HTERT RPE-1 (cell line): ENCODE measurements around the gene MTMR2.
"Not testable (repeated sequence)": the region's sequence is repeated elsewhere in the genome, so short reads cannot be mapped to it uniquely, and the experiment has no call there.

Experiments used
- in situ Hi-C: fragments of 300-500 bp; cut with MboI; formaldehyde crosslinking; loops from 4 replicates; pipeline ENCODE4 v1.14.3; 2020; ENCODE audit warnings: low sequenced_read_pairs

Gene MTMR2

DNA sequence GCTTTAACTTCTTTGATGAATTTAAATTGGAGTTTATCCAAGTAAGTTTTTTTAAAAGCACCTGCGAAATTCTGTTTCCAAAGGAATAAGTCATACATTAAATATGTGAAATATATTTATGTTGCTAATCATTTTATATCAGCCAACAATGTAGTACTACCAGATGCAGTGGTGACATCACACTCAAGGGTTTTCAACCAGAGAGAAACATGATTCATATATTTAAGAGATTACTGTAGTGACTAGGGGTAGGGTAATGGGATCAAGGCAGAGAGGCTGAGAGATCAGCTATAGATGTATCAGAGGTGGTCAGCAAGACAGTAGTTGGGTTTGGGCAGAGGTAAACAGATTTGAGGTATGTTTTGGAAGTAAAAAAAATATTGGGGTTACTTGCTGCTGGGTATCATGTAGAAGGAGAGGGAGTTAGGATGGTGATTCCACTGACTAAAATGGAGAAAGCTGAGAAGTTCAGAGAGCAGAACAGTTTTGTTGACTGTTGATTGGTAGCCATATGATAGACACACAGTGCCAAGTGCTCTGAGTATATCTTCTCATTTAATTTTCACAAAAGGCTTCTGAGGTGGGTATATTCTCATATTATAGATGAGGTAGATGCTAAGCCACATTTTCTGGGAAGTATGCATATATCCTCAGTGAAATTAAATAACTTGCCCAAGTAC lies 94.2 kb downstream of the MTMR2 start:
- in situ Hi-C loops: no loop called here

DNA sequence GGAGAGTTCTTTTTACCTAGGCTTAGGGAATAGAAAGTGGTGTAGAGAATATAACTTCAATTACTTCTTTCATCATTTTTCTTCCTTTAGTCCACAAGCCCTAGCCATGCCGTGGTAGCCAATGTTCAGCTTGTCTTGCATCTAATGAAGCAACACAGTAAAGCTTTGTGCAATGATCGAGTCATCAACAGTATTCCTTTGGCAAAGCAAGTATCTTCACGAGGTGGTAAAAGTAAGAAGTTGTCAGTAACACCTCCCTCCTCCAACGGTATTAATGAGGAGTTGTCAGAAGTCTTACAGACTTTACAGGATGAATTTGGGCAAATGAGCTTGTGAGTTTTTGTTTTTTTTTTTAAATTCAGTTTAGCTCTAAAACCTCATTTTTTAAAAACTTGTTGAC lies 96.2 kb downstream of the MTMR2 start:
- in situ Hi-C loops: no loop called here

DNA sequence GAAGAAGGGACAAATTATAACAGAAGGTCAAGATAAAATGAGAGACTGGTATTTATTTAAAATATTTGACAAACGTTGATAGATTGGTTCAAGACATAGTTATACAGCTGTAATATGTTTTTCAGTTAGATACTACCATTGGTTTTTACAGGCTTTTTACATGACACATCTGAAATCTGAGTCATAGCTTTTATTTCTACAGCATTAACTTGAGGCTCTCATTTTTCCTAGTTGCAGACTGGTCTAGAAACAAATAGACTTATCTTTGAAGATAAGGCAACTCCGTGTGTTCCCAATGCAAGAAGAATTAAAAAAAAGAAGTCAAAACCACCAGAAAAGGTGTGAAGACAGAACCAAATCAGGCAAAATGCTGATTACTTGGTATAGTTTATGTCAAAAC lies 102.3 kb downstream of the MTMR2 start:
- in situ Hi-C loops: no loop called here

DNA sequence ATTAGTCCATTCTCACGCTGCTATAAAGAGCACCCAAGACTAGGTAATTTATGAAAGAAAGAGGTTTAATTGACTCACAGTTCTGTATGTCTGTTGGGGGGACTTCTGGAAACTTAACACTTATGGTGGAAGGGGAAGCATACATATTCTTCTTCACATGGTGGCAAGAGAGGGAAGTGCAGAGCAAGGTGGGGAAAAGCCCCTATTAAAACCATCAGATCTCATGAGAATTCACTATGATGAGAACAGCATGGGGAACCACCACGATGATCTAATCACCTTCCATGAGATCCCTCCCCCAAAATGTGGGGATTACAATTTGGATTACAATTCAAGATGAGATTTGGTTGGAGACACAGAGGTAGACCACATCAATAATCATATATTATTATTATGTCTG lies 107.9 kb downstream of the MTMR2 start:
- in situ Hi-C loops: no loop called here

DNA sequence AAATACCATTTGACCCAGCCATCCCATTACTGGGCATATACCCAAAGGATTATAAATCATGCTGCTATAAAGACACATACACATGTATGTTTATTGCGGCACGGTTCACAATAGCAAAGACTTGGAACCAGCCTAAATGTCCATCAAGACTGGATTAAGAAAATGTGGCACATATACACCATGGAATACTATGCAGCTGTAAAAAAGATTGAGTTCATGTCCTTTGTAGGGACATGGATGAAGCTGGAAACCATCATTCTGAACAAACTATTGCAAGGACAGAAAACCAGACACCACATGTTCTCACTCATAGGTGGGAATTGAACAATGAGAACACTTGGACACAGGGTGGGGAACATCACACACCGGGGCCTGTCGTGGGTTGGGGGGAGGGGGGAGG lies 112.9 kb downstream of the MTMR2 start:
- in situ Hi-C loops: not testable (repeated sequence)

DNA sequence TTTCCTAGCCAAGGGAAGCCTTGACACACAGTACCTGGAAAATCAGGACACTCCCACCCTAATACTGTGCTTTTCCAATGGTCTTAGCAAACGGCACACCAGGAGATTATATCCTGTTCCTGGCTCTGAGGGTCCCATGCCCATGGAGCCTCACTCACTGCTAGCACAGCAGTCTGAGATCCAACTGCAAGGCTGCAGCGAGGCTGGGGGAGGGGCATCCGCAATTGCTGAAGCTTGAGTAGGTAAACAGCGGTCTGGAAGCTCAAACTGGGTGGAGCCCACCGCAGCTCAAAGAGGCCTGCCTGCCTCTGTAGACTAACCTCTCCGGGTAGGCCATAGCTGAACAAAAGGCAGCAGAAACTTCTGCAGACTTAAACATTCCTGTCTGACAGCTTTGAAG lies 117.4 kb downstream of the MTMR2 start:
- in situ Hi-C loops: not testable (repeated sequence)

DNA sequence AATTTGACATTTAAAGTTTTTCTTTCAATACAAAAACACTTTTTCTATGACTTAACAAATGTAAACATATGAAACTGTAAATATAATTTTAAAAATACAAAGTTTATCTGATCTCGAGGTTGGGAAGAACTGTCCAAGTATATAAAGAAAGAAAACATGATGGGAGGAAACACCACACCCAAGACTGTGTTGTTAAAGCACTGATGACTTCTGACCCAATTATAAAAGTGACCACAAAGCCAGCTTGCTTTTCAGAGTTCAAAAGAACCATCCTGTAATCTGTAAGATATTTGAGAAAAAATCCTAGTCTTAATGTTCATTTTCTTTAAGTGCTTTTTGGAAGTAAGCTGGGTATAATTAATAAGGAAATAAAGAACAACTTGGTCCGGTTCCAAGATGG lies 118.0 kb downstream of the MTMR2 start:
- in situ Hi-C loops: no loop called here

DNA sequence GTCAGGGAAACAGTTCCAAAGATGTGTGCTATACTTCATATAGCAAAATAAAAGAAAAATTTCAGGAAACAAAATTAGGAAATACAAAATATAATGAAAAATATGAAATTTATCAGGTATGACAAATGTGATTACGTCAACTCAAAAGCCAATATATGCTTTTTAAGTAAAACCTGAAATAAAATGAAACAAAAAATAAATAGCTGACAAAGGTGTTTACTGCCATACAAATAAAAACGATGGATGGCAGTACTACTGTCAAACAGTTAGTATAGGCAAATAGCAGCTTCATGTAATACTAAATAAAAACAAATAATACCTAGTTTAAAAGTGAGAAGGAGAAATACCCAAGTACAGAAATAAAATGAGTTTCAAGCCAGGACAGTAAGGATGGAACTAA lies 119.9 kb downstream of the MTMR2 start:
- in situ Hi-C loops: no loop called here

DNA sequence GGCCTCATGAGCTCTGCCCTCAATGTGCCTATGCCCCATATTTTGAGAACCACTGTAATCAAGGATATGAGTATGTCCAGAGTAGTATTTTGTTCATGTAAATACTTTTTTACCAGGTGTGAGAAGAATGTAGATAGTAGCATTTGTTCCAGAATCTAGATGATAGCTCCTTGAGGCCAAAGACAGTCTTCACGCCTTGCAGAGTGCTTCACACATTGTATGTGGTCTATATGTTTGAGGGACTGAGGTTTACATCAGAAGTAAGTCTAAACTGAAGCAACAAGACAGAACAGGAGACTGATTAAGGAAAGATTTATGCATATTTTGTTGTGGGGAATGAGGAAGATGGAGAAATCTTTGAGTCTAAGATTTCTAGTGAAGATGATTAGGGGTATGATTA lies 121.1 kb downstream of the MTMR2 start:
- in situ Hi-C loops: no loop called here

DNA sequence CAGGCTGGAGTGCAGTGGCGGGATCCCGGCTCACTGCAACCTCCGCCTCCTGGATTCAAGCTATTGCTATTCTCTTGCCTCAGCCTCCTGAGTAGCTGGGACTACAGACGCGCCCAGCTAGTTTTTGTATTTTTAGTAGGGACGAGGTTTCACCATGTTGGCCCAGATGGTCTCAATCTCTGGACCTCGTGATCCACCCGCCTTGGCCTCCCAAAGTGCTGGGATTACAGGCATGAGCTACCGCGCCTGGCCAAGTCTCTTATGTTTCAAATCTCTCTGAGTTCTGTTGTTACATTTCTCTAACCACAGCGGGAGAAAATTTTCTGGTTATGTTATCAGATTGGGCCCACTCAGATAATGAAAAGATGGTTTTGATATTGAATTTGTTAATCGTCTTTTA lies 123.5 kb downstream of the MTMR2 start:
- in situ Hi-C loops: no loop called here

DNA sequence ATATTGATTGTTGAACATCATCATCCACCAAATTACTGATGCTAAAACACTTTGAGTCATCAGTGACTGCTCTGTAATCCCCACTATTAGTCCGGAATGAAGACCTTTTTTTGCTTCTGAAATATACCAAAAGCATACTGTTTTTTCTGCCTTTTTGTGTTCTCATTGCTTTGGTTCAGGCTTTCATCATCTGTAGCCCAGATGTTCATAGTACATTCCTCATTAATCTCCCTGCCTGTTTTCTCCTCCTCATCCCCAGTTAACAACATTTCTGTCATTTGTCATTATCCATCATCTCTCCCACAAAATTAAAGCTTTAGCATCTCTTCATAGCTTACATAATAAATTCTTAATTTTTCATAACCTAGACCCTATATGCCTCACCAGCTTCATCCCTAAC lies 124.4 kb downstream of the MTMR2 start:
- in situ Hi-C loops: no loop called here

DNA sequence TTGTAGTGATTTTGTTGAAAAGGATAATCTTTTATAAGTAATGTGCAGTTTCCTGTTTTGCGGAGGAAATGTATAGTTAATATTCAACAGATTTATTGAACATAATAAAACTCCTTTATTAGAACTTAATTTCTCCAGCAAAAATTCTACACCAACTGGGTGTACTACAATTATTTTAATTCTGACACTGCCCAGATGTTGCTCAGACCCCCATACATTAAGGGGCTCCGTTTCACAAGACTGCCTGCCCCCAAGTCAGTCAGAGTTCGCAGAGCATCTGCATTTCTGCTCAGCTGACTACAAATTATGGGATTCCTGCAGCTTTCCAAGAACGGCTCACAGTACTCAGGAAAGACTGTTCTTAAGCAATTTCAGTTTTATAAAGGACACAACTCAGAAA lies 127.4 kb downstream of the MTMR2 start:
- in situ Hi-C loops: no loop called here

DNA sequence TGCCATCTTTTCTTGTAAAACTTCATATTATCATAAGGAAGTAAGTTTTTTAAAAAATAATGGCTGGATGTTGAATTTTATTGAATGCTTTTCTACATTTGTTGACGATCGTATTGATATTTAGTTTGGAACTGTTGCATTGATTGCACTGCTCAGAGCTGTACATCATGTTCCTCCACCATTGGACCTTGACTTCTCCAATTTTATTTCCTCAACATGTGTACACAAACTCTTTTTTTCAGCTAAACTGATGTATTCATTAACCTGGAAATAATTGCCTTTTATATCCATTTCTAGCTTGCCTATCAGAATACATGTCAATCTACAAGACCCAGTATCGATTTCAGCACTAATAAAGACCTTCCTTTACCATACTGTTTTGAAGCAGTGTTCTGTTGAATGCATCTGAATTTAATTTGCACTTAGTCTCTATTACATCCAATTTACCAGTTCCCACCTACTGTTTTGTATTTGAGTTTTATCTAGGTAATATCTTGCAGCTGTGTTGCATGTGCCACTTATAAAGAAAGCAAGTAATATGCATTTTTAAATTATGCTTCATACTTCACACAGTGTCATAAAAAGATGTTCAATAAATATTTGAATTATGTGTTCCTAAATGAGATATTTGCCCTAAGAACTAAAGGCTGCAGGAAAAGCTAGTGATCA lies 128.1 kb downstream of the MTMR2 start:
- in situ Hi-C loops: no loop called here

DNA sequence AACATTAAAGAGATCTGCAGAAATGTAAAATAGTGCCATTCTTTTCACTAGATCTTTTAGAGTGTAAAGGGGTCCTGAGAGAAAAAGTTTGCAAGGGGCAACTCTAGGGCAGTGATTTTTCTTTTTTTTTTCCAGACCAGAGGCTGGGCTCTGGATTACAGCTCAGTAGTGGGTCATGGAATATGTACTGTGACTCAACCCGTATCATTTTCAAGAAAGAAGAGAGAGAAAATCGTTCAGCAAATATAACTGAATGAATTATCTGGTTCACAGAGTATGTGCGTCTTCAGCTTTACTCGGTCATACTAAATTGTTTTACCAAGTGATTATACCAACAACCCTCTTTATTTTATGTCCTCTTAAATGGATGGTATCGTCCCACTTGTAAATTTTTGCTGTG lies 129.8 kb downstream of the MTMR2 start:
- in situ Hi-C loops: no loop called here

DNA sequence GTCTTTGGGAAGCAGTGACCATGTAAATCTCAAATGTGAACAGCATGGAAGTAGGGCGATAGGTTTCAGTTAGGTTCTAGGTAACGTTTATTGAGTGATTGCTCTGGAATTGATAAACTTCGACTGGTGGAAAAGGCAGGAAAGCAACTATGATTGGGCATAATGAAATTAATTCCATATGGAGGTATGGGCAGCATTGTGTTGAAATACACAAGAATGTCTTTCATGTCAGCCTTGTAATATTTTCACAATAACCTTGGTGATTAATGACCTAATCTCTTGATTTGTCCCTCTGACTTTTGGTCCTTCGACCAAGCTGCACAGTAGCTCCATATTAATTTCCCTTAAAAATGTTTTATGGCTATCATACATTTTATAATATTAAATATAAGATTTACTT lies 130.8 kb downstream of the MTMR2 start:
- in situ Hi-C loops: no loop called here

DNA sequence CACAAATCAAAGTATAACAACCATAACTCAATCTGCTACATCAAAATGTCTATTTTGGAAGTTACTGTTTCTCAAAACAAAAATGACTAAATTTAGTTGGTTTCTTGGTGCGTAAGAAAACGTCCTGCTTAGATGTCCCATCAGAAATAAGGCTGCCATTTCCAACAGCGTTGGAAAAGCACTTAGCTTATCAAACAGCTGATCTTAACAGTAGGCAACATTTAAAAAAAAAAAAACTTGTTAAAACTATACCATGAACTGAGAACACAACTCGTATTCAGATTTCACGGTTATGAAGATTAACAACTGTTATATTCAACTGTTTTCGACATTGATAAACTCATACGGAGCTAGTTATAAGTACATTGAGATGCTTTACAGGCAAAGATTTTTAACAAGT lies 131.2 kb downstream of the MTMR2 start:
- in situ Hi-C loops: no loop called here

DNA sequence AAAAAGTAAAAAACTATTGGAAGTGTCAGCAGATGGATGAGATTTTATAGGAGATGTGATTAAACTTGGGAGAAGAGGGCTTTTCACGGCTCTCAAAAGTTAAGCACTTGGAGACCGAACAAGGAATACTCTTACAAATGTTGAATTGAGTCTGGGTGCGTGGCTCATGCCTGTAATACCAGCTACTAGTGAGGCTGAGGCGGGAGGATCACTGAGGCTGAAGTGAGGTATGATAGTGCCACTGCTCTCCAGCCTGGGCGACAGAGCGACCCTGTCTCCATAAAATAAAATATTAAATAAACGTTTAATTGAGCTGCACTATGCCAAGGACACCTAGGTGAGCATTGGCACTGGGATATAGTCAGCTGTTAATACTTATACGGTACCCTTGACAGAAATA lies 131.7 kb downstream of the MTMR2 start:
- in situ Hi-C loops: no loop called here

DNA sequence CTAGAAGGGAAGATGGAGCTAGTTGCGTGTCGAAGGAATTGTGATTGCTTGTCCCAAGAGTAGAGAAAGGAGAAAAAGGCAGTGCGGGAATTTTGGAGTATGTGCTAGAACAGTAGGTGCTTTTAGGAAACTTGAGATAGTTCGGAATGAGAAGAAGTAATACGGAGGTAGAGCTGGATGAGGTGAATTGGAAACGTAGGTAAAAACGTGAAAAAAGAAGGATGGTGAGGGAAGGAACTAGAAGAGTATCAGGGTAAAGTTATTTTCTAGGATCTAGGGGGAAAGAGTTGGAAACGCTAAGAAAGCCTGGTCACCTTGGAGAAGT lies 132.2 kb downstream of the MTMR2 start:
- in situ Hi-C loops: no loop called here

DNA sequence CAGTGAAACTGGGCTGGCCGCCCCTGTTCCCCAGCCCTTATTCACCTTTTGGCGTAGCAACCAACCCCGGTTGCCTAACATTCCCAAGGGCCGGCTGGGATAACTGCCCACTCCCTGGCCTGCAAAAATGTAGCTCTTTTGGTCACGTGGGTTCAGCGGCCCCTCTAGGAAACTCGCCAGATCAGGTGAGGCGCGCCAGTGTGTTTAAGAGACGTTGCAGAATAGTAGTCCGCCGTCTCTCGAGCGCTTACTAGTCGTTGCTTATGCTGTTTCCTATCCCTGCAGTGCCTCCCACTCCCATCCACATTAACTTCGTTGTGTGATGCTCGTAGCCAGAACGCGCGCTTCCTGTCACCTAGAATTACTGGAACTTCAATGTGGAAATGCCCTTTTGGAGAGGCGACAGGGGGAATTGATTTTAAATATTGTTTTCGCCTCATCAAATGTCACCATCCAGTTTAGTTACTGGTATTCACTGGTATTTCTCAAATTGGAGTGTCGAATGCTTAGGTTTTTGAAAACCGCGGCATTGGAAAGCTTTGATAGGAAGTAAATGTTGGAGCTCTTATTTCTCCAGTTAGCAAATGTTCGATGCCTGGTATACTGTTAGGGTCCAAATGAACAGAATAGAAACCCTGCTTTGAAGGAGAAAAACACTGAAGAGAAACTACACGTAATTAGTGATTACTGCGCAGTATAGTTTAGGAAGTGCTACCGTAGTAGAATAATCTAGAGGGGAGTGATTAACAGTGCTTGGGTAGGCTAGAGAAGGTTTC lies 132.8 kb downstream of the MTMR2 start:
- in situ Hi-C loops: no loop called here

DNA sequence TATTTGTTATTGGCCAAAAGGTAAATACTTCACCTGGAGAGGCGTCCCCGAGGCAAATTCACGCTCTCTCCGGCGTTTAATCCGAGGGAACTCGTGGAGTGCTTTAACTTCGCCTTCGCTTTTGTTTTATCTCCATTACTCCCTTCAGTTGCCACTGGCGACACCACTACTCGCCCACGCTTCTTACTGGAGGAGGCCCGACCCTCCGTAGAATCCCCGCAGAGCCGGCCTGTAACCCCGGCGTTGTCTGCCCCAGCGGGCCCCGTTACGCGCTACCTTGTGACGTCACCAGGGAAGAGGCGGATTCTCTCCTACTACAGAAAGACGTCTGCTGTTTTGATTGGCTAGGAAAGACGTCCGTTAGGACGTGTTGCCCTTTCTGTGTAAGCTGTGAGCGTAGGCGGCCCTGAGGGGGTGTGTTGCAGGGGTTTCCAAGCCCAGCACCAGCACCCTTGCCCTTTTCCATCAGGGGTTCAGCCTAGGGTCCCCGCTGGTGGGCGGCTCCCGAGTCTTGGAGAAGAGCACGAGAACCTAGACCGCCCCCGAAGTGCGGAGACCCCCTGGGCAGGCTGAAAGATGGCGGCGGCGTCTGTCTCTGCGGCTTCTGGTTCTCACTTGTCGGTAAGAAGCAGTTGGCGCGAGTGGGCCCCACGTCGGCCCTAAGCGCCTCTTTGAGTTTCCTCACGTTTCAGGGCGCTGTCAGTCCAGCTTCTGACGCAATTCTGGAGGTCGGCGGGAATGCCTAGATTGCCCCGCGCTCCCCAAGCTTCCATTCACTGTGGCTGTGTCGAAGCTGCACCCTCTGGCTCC lies 133.6 kb downstream of the MTMR2 start, which contains the start of gene CEP57:
CEP57 (plus strand) TSS at position 376 of the 810 bp plus-strand sequence; CDS start at position 577, 201 bp downstream.
- in situ Hi-C loops: no loop called here

DNA sequence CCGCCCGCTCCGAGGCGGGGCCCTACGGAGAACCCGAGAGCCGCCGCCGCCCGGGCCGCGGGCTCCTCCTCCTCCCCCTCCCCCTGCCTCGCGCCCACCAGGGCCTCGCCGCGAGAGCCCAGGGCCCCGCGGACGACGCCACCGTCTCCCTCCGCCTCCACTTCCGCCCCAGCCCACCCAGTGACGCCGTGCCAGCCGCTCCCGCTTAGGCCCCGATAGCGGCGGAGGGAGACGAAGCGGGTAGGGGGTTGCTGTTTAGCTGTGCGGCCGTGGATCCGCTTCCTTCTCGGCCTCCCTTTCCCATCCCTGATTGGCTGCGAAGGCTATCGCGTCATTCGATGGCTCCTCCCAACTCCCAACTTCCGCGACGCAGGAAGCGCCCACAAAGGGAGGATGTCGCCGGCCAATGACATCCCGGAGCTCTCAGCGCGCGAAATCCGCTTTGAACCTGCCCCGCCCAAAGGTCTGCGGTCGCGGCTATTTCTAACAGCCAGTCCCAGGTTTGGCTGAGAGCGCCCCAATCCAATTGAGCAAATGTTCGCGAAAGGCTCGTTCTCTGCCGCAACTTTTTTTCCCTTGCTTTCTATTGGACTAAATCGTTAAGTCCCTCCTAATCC lies 134.3 kb downstream of the MTMR2 start, which contains the start of gene FAM76B:
FAM76B (minus strand) TSS at position 277 of the 617 bp plus-strand sequence. CDS start 304 bp downstream, outside the sequence.
- in situ Hi-C loops: no loop called here
